ENCODE data around the gene RGS6.

The RGS6 gene

GRCh38 chr14:72539661-72540315 lies 607.6 kb downstream of the RGS6 start:
- no peak for DNase-seq

GRCh38 chr14:72540836-72541235 lies 608.6 kb downstream of the RGS6 start:
- DNase-seq, result no peak

- no peak for DNase-seq
These were observed 609.3 kb downstream of the RGS6 start for GRCh38 chr14:72541546-72541945.

- no peak for DNase-seq
These were observed 611.1 kb downstream of the RGS6 start for GRCh38 chr14:72543341-72543740.

GRCh38 chr14:72544615-72545387 lies 612.6 kb downstream of the RGS6 start:
- DNase-seq, result peak; percentile 11

- DNase-seq, result no peak
These were observed 613.4 kb downstream of the RGS6 start for GRCh38 chr14:72545411-72546311.

GRCh38 chr14:72546344-72547016 lies 614.3 kb downstream of the RGS6 start:
- DNase-seq, result no peak

- no peak for DNase-seq
These were observed 615.8 kb downstream of the RGS6 start for GRCh38 chr14:72547999-72548398.

GRCh38 chr14:72549026-72549425 lies 616.8 kb downstream of the RGS6 start:
- DNase-seq, result no peak

- no peak for DNase-seq
These were observed 617.6 kb downstream of the RGS6 start for GRCh38 chr14:72549854-72550253.

- DNase-seq, result no peak
These were observed 618.3 kb downstream of the RGS6 start for GRCh38 chr14:72550513-72550912.

GRCh38 chr14:72552236-72552635 lies 620.0 kb downstream of the RGS6 start:
- no peak for DNase-seq

GRCh38 chr14:72553161-72553560 lies 620.9 kb downstream of the RGS6 start:
- no peak for DNase-seq

- DNase-seq, result no peak
These were observed 621.4 kb downstream of the RGS6 start for GRCh38 chr14:72553656-72554055.

GRCh38 chr14:72554401-72554800 lies 622.2 kb downstream of the RGS6 start:
- no peak for DNase-seq

- no peak for DNase-seq
These were observed 622.9 kb downstream of the RGS6 start for GRCh38 chr14:72554994-72555608.

GRCh38 chr14:72555609-72556000 lies 623.4 kb downstream of the RGS6 start:
- DNase-seq, result no peak

GRCh38 chr14:72557671-72558070 lies 625.4 kb downstream of the RGS6 start:
- no peak for DNase-seq

GRCh38 chr14:72558721-72559120 lies 626.5 kb downstream of the RGS6 start:
- no peak for DNase-seq

GRCh38 chr14:72559202-72559601 lies 627.0 kb downstream of the RGS6 start:
- DNase-seq, result no peak

GRCh38 chr14:72559669-72560255 lies 627.5 kb downstream of the RGS6 start:
- DNase-seq, result no peak

- no peak for DNase-seq
These were observed 628.1 kb downstream of the RGS6 start for GRCh38 chr14:72560331-72560730.
